Esophagus squamous epithelium (tissue), 4 donors: ENCODE data around the gene UBXN11.

Source experiments
- POLR2A ChIP-seq, 4 donors: fragments of 450-650 bp; IDR thresholded peaks; one replicate each; pipeline ENCODE4 v1.6.1; 2017; ENCODE audit warnings: antibody characterized with exemption in 4 of 4, mild to moderate bottlenecking in 4 of 4, moderate library complexity in 3 of 4
- TF ChIP-seq, protein P1 (sequence below), 6 experiments: fragments of 450-650 bp in 4 of 6; fragments of 200-600 bp in 2 of 6; sonication (generic) in 2 of 6; IDR thresholded peaks; one replicate each; pipeline ENCODE4 v1.5.1; 2016 to 2019; ENCODE audit warnings: antibody characterized with exemption in 6 of 6, mild to moderate bottlenecking in 4 of 6, moderate library complexity in 4 of 6

- TF ChIP-seq, protein P1, sequence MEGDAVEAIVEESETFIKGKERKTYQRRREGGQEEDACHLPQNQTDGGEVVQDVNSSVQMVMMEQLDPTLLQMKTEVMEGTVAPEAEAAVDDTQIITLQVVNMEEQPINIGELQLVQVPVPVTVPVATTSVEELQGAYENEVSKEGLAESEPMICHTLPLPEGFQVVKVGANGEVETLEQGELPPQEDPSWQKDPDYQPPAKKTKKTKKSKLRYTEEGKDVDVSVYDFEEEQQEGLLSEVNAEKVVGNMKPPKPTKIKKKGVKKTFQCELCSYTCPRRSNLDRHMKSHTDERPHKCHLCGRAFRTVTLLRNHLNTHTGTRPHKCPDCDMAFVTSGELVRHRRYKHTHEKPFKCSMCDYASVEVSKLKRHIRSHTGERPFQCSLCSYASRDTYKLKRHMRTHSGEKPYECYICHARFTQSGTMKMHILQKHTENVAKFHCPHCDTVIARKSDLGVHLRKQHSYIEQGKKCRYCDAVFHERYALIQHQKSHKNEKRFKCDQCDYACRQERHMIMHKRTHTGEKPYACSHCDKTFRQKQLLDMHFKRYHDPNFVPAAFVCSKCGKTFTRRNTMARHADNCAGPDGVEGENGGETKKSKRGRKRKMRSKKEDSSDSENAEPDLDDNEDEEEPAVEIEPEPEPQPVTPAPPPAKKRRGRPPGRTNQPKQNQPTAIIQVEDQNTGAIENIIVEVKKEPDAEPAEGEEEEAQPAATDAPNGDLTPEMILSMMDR (IDR thresholded peaks at IDR 0.05) = no peak
- TF ChIP-seq POLR2A (IDR thresholded peaks at IDR 0.05) = no peak
These were observed 37.9 kb upstream of the UBXN11 start for GRCh38 chr1:26344147-26344920.
